SU-DHL-6 (cell line): ENCODE measurements around the gene SELPLG.

Experiments
- H2AFZ ChIP-seq: fragments of 200-600 bp; sonication (generic); 2 replicates; pipeline ENCODE4 v1.6.1; 2014; ENCODE audit warnings: low read depth, mild to moderate bottlenecking, moderate library complexity, mixed read lengths, antibody characterized with exemption, low read length; ENCODE audit not compliant: severe bottlenecking
- H3F3A ChIP-seq: fragments of 200-600 bp; shearing (Covaris generic); 2 replicates; pipeline ENCODE4 v1.6.0; 2016; ENCODE audit warnings: antibody characterized with exemption, mild to moderate bottlenecking; ENCODE audit not compliant: insufficient read depth
- H3K27ac ChIP-seq: fragments of 200-600 bp; sonication (generic); 2 replicates; pipeline ENCODE4 v1.5.1; 2016; ENCODE audit warnings: low read depth, mild to moderate bottlenecking, low read length, moderate library complexity, mixed read lengths
- H3K27me3 ChIP-seq: fragments of 200-600 bp; sonication (generic), shearing (Covaris generic); 2 replicates; pipeline ENCODE4 v1.6.0; 2014; ENCODE audit warnings: mild to moderate bottlenecking, low read length
- H3K36me3 ChIP-seq: fragments of 200-600 bp; sonication (generic); 2 replicates; pipeline ENCODE4 v1.6.1; 2014; ENCODE audit warnings: mild to moderate bottlenecking, low read length, mixed read lengths
- H3K4me2 ChIP-seq: fragments of 300-600, 200-600 bp; shearing (Covaris generic), sonication (generic); 2 replicates; pipeline ENCODE4 v1.6.0; 2014; ENCODE audit warnings: low read length, low read depth, mild to moderate bottlenecking; ENCODE audit not compliant: poor library complexity, severe bottlenecking
- H3K4me3 ChIP-seq: fragments of 200-600 bp; sonication (generic); 2 replicates; pipeline ENCODE4 v1.5.1; 2014; ENCODE audit warnings: antibody characterized with exemption, low read length, mild to moderate bottlenecking, mixed read lengths; ENCODE audit not compliant: insufficient read depth, poor library complexity, severe bottlenecking
- H3K79me2 ChIP-seq: fragments of 200-600 bp; sonication (generic); 2 replicates; pipeline ENCODE4 v1.6.1; 2014; ENCODE audit warnings: mild to moderate bottlenecking, low read length, moderate library complexity; ENCODE audit not compliant: insufficient read depth
- H3K9ac ChIP-seq: fragments of 200-600 bp; sonication (generic); 2 replicates; pipeline ENCODE4 v1.7.0; 2014; ENCODE audit warnings: mild to moderate bottlenecking, low read length
- H3K9me2 ChIP-seq: fragments of 200-600 bp; sonication (generic); replicated peaks from 2 replicates; pipeline ENCODE4 v1.6.1; 2014; ENCODE audit warnings: low read length; ENCODE audit not compliant: insufficient read depth
- H3K9me3 ChIP-seq: fragments of 200-600 bp; sonication (generic); 2 replicates; pipeline ENCODE4 v1.6.1; 2014; ENCODE audit warnings: low read length, mixed read lengths; ENCODE audit not compliant: insufficient read depth
- H4K20me1 ChIP-seq: fragments of 200-600 bp; sonication (generic); 2 replicates; pipeline ENCODE4 v1.6.1; 2014; ENCODE audit warnings: low read depth, mild to moderate bottlenecking, antibody characterized with exemption, low read length, moderate library complexity, mixed read lengths
- CTCF ChIP-seq: fragments of 200-600 bp; sonication (generic); IDR thresholded peaks from one replicate; pipeline ENCODE4 v1.5.1; 2017; ENCODE audit warnings: antibody characterized with exemption, mild to moderate bottlenecking, low read length, moderate library complexity; ENCODE audit not compliant: insufficient read depth, poor library complexity, severe bottlenecking
- EZH2phosphoT487 ChIP-seq: fragments of 200-600 bp; sonication (generic), shearing (Covaris generic); conservative IDR thresholded peaks from 2 replicates; pipeline ENCODE4 v1.6.1; 2018; ENCODE audit warnings: mild to moderate bottlenecking, antibody characterized with exemption, low read length, moderate library complexity, mixed read lengths

The SELPLG gene

GRCh38 chr12:108596854-108597558 is 36.7 kb downstream of the SELPLG start:
- no peaks in the 10 kb centered on the region for H3K27me3 ChIP-seq
- H3K36me3 ChIP-seq = no peaks in the 10 kb centered on the region
- TF ChIP-seq CTCF = no peak
- no peaks in the 10 kb centered on the region for H3K9me3 ChIP-seq
- H3K4me3 ChIP-seq = no peak overlapping the region
- H3F3A ChIP-seq = no peaks in the 10 kb centered on the region
- no peak overlapping the region for H3K4me2 ChIP-seq
- H4K20me1 ChIP-seq = no peaks in the 10 kb centered on the region
- no peaks in the 10 kb centered on the region for H3K79me2 ChIP-seq
- no peak overlapping the region for H3K27ac ChIP-seq
- H3K9me2 ChIP-seq = no peaks in the 10 kb centered on the region
- no peak overlapping the region for H2AFZ ChIP-seq
- H3K9ac ChIP-seq = no peak overlapping the region

GRCh38 chr12:108595711-108596647 is 37.7 kb downstream of the SELPLG start:
- Histone ChIP-seq H3K9me3 (no peaks in the 10 kb centered on the region), H3K4me2 (no peak overlapping the region), H2AFZ (no peak overlapping the region), H3K79me2 (no peaks in the 10 kb centered on the region), H4K20me1 (no peaks in the 10 kb centered on the region), H3K4me3 (no peak overlapping the region), H3K27ac (no peak overlapping the region), H3F3A (no peaks in the 10 kb centered on the region), H3K27me3 (no peaks in the 10 kb centered on the region), H3K36me3 (no peaks in the 10 kb centered on the region), H3K9ac (no peak overlapping the region), H3K9me2 (no peaks in the 10 kb centered on the region)
- no peak for TF ChIP-seq EZH2phosphoT487
- no peak for TF ChIP-seq CTCF

- no peaks in the 10 kb centered on the region for H3F3A ChIP-seq
- H3K4me2 ChIP-seq = no peak overlapping the region
- H3K79me2 ChIP-seq = no peaks in the 10 kb centered on the region
- no peak overlapping the region for H3K9ac ChIP-seq
- H2AFZ ChIP-seq = no peak overlapping the region
- no peak overlapping the region for H3K27ac ChIP-seq
- no peaks in the 10 kb centered on the region for H3K27me3 ChIP-seq
- no peaks in the 10 kb centered on the region for H3K9me3 ChIP-seq
- H3K4me3 ChIP-seq = no peak overlapping the region
- TF ChIP-seq CTCF (no peak), EZH2phosphoT487 (no peak)
- no peaks in the 10 kb centered on the region for H3K9me2 ChIP-seq
- no peaks in the 10 kb centered on the region for H4K20me1 ChIP-seq
- H3K36me3 ChIP-seq = no peaks in the 10 kb centered on the region
Measured at GRCh38 chr12:108594960-108595710, 38.6 kb downstream of the SELPLG start.
